BLaER1 (cell line): ENCODE measurements around the gene GPC6.

Source experiments
- H3K27ac ChIP-seq: shearing (Covaris generic); formaldehyde crosslinking; 2 replicates; pipeline ENCODE4 v1.8.1; 2022
- H3K27me3 ChIP-seq: shearing (Covaris generic); formaldehyde crosslinking; 2 replicates; pipeline ENCODE4 v1.8.1; 2022
- H3K36me3 ChIP-seq: shearing (Covaris generic); formaldehyde crosslinking; 2 replicates; pipeline ENCODE4 v1.8.1; 2022
- H3K4me1 ChIP-seq: shearing (Covaris generic); formaldehyde crosslinking; 2 replicates; pipeline ENCODE4 v1.8.1; 2022
- H3K4me2 ChIP-seq: shearing (Covaris generic); formaldehyde crosslinking; 2 replicates; pipeline ENCODE4 v1.8.1; 2022
- H3K4me3 ChIP-seq: shearing (Covaris generic); formaldehyde crosslinking; 2 replicates; pipeline ENCODE4 v1.8.1; 2022
- H3K9ac ChIP-seq: shearing (Covaris generic); formaldehyde crosslinking; 2 replicates; pipeline ENCODE4 v1.8.1; 2022
- H3K9me3 ChIP-seq: shearing (Covaris generic); formaldehyde crosslinking; 2 replicates; pipeline ENCODE4 v1.8.1; 2022
- H4K20me1 ChIP-seq: shearing (Covaris generic); formaldehyde crosslinking; 2 replicates; pipeline ENCODE4 v1.8.1; 2022
- Cebpa-rat ChIP-seq: shearing (Covaris generic); IDR thresholded peaks from 2 replicates; pipeline ENCODE4 v1.8.1; 2022

GPC6 gene

DNA sequence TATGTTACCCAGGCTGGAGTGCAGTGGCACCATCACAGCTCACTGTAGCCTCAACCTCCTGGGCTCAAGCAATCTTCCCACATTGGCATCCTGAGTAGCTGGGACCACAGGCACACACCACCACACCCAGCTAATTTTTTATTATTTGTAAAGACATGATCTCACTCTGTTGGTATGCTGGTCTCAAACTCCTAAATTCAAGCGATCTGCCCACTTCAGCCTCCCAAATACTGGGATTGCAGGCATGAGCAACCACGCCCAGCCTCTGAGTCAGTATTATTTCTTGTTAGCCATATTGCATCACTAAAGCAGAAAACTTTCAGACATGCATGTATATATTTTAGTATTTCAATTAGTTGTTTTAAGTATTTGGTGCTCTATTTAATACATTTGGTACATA lies 376.4 kb downstream of the GPC6 start:
- TF ChIP-seq Cebpa-rat, result no peak
- Histone ChIP-seq H3K36me3 (no peaks in the 10 kb centered on the region), H3K27me3 (no peaks in the 10 kb centered on the region), H3K4me2 (no peak overlapping the region), H3K4me1 (no peaks in the 10 kb centered on the region), H3K9me3 (no peaks in the 10 kb centered on the region), H3K9ac (no peak overlapping the region), H4K20me1 (no peaks in the 10 kb centered on the region), H3K27ac (no peak overlapping the region), H3K4me3 (no peak overlapping the region)

DNA sequence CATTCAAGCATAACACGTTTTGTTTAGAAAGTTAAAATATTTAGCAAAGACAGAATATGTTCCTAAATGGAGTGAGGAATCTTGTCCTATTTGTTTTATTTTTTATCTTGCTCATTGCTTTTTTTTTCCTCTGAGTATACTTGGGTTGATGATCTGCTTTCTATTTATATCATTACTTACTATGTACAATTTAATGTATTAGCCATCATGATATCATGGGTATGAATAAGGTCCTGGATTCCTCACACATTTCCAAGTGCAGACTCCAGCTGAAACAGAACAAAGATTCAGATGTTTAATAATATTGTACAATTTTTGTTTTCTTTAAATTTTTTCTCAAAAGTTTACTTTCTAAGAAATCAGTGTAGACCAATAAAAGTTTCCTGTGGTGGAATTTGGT lies 388.2 kb downstream of the GPC6 start:
- no peak overlapping the region for H3K4me2 ChIP-seq
- no peaks in the 10 kb centered on the region for H3K27me3 ChIP-seq
- H3K9ac ChIP-seq, result no peak overlapping the region
- H3K4me1 ChIP-seq, result no peaks in the 10 kb centered on the region
- H4K20me1 ChIP-seq, result no peaks in the 10 kb centered on the region
- H3K36me3 ChIP-seq, result no peaks in the 10 kb centered on the region
- no peak overlapping the region for H3K27ac ChIP-seq
- no peak for TF ChIP-seq Cebpa-rat
- no peaks in the 10 kb centered on the region for H3K9me3 ChIP-seq
- no peak overlapping the region for H3K4me3 ChIP-seq

DNA sequence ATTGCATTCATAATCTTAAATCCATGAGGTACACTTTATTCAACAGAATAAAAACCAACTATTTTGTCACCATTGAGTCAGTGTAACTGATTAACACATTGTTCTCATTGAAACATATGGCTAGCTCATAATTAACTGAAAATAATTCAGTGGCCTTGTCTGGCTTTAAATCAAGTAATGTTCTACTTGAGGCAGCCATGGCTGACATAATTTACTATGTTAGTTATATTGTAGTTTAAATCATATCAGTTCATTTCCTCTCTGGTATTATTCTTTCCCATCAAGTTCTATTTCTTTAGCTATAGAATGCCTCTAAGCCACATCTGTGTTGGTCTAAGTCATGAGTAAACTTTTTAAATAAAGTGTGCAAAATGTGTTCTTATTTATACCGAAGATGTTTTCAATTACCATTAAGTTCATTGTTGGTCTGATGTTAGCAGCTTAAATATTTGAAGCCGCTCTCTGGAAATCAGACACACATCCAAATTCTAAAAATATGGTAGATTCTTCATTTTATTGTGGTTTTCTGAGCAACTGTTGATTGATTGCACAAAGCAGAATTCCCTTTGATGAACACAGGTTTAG lies 393.7 kb downstream of the GPC6 start:
- Histone ChIP-seq H3K9me3 (no peaks in the 10 kb centered on the region), H4K20me1 (no peaks in the 10 kb centered on the region), H3K4me2 (no peak overlapping the region), H3K4me1 (no peaks in the 10 kb centered on the region; the same call in 1 of the 2 replicates), H3K36me3 (no peaks in the 10 kb centered on the region), H3K9ac (no peak overlapping the region), H3K4me3 (no peak overlapping the region), H3K27me3 (no peaks in the 10 kb centered on the region), H3K27ac (no peak overlapping the region)
- TF ChIP-seq Cebpa-rat, result no peak

DNA sequence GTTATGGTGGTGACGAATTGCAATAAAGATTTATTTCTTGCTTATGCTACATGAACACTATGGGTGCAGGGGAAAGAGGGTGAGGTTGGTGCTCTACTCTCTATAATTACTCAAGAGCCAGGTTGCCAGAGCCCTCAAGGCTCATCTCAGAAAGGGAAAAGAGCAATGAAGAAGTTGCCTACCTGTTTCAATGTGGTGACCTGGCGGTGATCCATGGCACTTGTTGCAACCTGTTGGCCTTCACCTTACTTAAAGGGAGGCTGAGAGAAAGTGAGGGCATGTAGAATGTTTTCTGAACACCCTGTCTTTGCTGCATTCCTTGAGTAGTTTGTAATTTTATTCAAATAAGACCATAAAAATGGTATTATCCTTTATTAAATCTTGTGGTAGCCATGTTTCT lies 394.4 kb downstream of the GPC6 start:
- no peak overlapping the region for H3K27ac ChIP-seq
- no peaks in the 10 kb centered on the region; the same call in 1 of the 2 replicates for H3K4me1 ChIP-seq
- H3K9me3 ChIP-seq, result no peaks in the 10 kb centered on the region

DNA sequence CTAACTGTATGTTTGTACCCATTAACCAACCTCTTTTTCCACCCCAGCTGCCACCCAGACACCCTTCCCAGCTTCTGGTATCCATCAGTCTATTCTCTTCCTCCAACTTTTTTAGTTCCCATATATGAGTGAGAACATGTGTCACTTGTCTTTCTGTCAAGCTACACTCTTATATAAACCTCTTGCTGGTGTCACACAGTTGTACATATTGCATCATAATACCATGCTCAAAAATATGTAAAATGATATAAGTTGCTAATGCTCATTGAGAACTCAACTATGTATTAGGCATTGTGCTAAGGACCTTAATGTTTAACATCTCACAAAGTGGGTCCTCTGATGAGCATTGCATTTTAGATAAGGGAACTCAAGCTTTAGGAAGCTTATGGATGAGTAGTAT lies 395.4 kb downstream of the GPC6 start:
- Histone ChIP-seq H3K27me3 (no peaks in the 10 kb centered on the region), H3K4me2 (no peak overlapping the region), H3K4me3 (no peak overlapping the region), H3K9me3 (no peaks in the 10 kb centered on the region), H3K27ac (no peak overlapping the region), H3K4me1 (no peaks in the 10 kb centered on the region; the same call in 1 of the 2 replicates), H3K9ac (no peak overlapping the region), H4K20me1 (no peaks in the 10 kb centered on the region), H3K36me3 (no peaks in the 10 kb centered on the region)
- TF ChIP-seq Cebpa-rat, result no peak

More for the DNA sequence above, 394.4 kb downstream of the GPC6 start:
- TF ChIP-seq Cebpa-rat, result no peak
- Histone ChIP-seq H3K9ac (no peak overlapping the region), H3K4me2 (no peak overlapping the region), H3K36me3 (no peaks in the 10 kb centered on the region), H3K27me3 (no peaks in the 10 kb centered on the region), H4K20me1 (no peaks in the 10 kb centered on the region), H3K4me3 (no peak overlapping the region)

DNA sequence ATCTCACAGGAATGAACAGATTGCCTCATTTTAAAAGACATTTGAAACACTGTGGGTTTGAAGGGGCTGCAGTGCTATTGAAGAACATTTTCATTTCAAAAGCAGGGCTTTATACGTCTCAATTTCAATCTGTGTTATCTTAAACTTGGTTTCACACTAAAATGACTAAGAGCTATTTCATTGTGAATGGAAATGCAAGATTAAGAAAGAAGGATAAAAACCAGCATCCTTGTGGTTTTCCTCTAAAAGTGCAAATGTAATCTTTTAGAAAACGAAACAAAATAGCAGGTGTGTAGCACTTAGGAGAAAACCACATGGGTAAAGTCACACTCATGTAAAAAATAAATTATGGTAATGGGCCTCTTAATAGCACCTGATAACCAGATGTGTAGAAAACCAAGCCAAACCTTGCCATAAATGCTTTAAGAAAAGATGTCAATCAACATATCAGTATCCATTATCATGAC lies 397.7 kb downstream of the GPC6 start:
- Histone ChIP-seq H3K27ac (no peak overlapping the region), H3K9me3 (no peaks in the 10 kb centered on the region), H3K4me2 (no peak overlapping the region), H3K9ac (no peak overlapping the region), H3K36me3 (no peaks in the 10 kb centered on the region), H3K4me1 (no peaks in the 10 kb centered on the region; the same call in 1 of the 2 replicates), H3K27me3 (no peaks in the 10 kb centered on the region), H4K20me1 (no peaks in the 10 kb centered on the region), H3K4me3 (no peak overlapping the region)
- TF ChIP-seq Cebpa-rat, result no peak

DNA sequence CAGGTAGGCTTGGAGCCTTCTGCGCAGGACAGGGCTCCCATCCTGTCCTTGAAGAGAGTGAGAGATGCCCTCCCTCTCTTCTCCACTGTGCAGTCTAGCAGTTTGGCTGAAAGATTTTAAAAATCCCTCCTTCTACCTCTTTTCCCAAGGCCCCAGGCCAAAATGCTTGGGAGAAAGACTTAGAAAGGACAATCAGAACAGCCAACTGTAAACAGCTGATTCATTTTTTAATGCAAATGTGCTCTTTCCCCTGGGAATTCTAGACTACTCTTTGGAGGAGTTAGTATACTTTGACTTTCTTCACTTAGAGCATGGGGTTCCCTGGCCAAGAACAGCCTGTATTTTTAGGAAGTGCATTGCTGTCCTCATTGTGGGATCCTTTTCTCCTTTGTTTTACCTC lies 398.9 kb downstream of the GPC6 start:
- no peaks in the 10 kb centered on the region for H3K9me3 ChIP-seq
- TF ChIP-seq Cebpa-rat, result no peak
- H3K4me3 ChIP-seq, result no peak overlapping the region

DNA sequence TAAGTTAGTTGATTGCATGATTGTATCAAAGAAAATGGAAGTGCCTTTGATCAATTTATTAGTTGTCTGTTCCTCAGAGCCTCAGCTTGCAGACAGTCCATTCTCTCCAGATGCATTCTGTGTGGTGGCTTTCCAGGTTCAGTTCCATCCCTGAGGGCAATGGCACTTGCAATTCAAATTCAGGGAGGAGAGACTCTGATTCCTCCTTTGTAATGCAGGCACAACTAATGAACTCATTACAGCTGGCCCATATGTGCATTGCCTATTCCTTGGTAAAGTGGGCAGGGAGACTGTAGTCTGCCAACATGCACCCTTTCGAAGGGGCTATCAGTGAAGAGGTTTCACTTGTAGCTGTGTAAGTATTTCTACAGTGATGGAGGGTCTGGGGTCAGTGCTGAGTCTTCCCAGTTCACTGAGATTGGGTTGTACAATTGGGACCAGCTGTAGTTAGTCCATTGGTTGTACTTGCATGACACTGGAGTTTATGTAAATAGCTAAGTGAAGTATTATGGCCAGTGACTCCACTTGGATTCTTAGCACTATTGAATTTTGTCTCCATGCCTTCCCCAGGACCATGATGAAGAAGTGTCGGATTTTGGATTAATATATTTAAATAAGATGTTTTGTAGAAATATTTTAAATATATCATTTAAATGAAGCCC lies 401.7 kb downstream of the GPC6 start:
- H3K27ac ChIP-seq, result no peak overlapping the region
- no peak for TF ChIP-seq Cebpa-rat
- H3K4me1 ChIP-seq, result no peaks in the 10 kb centered on the region; the same call in 1 of the 2 replicates
- H3K9me3 ChIP-seq, result no peaks in the 10 kb centered on the region
- H3K4me3 ChIP-seq, result no peak overlapping the region
- H3K36me3 ChIP-seq, result no peaks in the 10 kb centered on the region
- H3K9ac ChIP-seq, result no peak overlapping the region
- no peaks in the 10 kb centered on the region for H4K20me1 ChIP-seq
- H3K4me2 ChIP-seq, result no peak overlapping the region
- H3K27me3 ChIP-seq, result no peaks in the 10 kb centered on the region

More for the DNA sequence above, 398.9 kb downstream of the GPC6 start:
- H3K4me2 ChIP-seq, result no peak overlapping the region
- no peak overlapping the region for H3K27ac ChIP-seq
- no peaks in the 10 kb centered on the region; the same call in 1 of the 2 replicates for H3K4me1 ChIP-seq
- H3K9ac ChIP-seq, result no peak overlapping the region
- no peaks in the 10 kb centered on the region for H3K36me3 ChIP-seq
- H3K27me3 ChIP-seq, result no peaks in the 10 kb centered on the region
- no peaks in the 10 kb centered on the region for H4K20me1 ChIP-seq

DNA sequence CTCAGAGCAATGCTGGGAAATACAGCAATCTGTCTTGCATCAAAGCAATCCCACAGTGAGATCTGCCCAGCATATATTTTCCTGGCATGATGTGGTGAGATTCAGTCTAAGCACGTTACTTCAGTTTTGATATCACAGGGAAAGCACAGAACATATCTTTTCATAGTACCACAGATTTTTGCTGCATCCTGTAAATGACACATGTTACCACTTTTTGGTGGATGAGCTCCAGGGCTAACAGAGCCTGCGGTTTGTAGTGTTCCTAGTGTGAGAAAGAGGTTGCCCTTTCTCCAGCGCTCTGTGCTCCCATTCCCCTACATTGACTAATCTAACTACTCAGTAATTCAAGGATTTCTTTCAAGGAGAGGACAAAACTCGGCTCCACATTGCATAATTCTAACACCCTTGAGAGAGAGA lies 409.0 kb downstream of the GPC6 start:
- Histone ChIP-seq H4K20me1 (no peaks in the 10 kb centered on the region), H3K27me3 (no peaks in the 10 kb centered on the region), H3K27ac (no peak overlapping the region), H3K4me2 (no peak overlapping the region), H3K36me3 (no peaks in the 10 kb centered on the region), H3K4me3 (no peak overlapping the region), H3K4me1 (no peaks in the 10 kb centered on the region), H3K9me3 (no peaks in the 10 kb centered on the region), H3K9ac (no peak overlapping the region)
- no peak for TF ChIP-seq Cebpa-rat

DNA sequence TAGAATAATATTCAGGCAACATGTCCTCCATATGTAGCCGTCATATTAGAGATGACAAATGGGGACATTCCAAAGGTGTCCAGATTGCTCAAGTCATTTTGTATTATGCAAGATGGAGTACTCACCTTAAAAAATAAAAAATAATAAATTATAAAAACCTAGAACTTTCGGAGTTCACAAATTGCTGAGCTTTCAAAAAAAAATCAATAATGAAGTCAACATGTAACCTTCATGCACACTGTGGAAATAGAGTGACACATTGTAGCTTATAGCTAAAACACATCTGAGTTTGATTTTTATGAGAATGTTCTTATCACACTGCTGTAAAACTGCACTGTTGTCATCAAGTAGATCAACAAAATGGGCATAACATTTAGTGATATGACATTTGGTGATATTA lies 411.2 kb downstream of the GPC6 start:
- no peaks in the 10 kb centered on the region for H3K9me3 ChIP-seq
- H4K20me1 ChIP-seq, result no peaks in the 10 kb centered on the region
- H3K36me3 ChIP-seq, result no peaks in the 10 kb centered on the region
- H3K27me3 ChIP-seq, result no peaks in the 10 kb centered on the region
- no peak for TF ChIP-seq Cebpa-rat
- H3K4me2 ChIP-seq, result no peak overlapping the region
- no peaks in the 10 kb centered on the region for H3K4me1 ChIP-seq
- no peak overlapping the region for H3K27ac ChIP-seq
- H3K4me3 ChIP-seq, result no peak overlapping the region
- H3K9ac ChIP-seq, result no peak overlapping the region
